HEK293 (cell line): ENCODE measurements around the gene PTDSS2.
"Not testable (repeated sequence)": the region's sequence is repeated elsewhere in the genome, so short reads cannot be mapped to it uniquely, and the experiment has no call there.

Source experiments
- CTCF ChIP-seq: fragments of 450-650 bp; formaldehyde crosslinking; IDR thresholded peaks from 2 replicates; pipeline ENCODE4 v1.5.1; 2016; ENCODE audit warnings: missing biosample characterization, missing genetic modification characterization
- EGR2 ChIP-seq: fragments of 450-650 bp; formaldehyde crosslinking; IDR thresholded peaks from 2 replicates; pipeline ENCODE4 v1.5.1; 2016; ENCODE audit warnings: low read depth, missing biosample characterization, missing genetic modification characterization
- ZNF274 ChIP-seq, 2 experiments: fragments of 200-500 bp in 1 of 2; fragments of 450-650 bp in 1 of 2; sonication (Bioruptor generic) in 1 of 2; formaldehyde crosslinking in 1 of 2; IDR thresholded peaks; 2 replicates each; pipeline versions ENCODE4 v1.5.1 to v1.6.1; 2014 to 2016; ENCODE audit warnings: borderline replicate concordance in 1 of 2, inconsistent platforms in 1 of 2, low read length in 1 of 2, missing biosample characterization in 1 of 2, missing genetic modification characterization in 1 of 2
- ZNF416 ChIP-seq: fragments of 450-650 bp; formaldehyde crosslinking; IDR thresholded peaks from 2 replicates; pipeline ENCODE4 v1.5.1; 2016; ENCODE audit warnings: missing biosample characterization, missing genetic modification characterization
- ZNF488 ChIP-seq: fragments of 450-650 bp; formaldehyde crosslinking; IDR thresholded peaks from 2 replicates; pipeline ENCODE4 v1.5.1; 2016; ENCODE audit warnings: missing biosample characterization, missing genetic modification characterization
- ZNF837 ChIP-seq: fragments of 450-650 bp; formaldehyde crosslinking; IDR thresholded peaks from 2 replicates; pipeline ENCODE4 v1.5.1; 2016; ENCODE audit warnings: missing biosample characterization, missing genetic modification characterization
- TF ChIP-seq, protein P1 (sequence below): fragments of 450-650 bp; formaldehyde crosslinking; IDR thresholded peaks from 2 replicates; pipeline ENCODE4 v1.5.1; 2016; ENCODE audit warnings: missing biosample characterization, missing genetic modification characterization
- TF ChIP-seq, protein P2 (sequence below): sonication (generic); formaldehyde crosslinking; IDR thresholded peaks from 2 replicates; pipeline ENCODE4 v1.8.1; 2022; ENCODE audit warnings: mild to moderate bottlenecking, moderate library complexity, missing genetic modification reagents

DNA sequence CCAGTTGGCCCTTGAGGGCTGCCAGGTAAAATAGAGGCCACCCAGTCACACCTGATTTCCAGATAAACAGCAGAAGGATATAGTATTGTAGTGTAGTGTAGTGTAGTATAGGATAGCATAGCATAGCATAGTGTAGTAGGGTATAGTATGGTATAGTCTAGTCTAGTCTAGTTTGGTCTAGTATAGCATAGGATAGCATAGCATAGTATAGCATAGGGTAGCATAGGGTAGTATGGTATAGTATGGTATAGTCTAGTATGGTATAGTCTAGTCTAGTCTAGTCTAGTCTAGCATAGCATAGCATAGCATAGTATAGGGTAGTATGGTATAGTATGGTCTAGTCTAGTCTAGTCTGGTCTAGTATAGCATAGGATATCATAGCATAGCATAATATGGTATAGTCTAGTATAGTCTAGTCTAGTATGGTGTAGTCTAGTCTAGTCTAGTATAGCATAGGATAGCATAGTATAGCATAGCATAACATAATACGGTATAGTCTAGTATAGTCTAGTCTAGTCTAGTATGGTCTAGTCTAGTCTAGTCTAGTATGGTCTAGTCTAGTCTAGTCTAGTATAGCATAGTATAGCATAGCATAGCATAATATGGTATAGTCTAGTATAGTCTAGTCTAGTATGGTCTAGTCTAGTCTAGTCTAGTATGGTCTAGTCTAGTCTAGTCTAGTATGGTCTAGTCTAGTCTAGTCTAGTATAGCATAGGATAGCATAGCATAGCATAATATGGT, 14.9 kb upstream of the PTDSS2 start:
- TF ChIP-seq, protein P1, sequence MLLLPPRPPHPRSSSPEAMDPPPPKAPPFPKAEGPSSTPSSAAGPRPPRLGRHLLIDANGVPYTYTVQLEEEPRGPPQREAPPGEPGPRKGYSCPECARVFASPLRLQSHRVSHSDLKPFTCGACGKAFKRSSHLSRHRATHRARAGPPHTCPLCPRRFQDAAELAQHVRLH (tag by site-specific recombination): not testable (repeated sequence)
- TF ChIP-seq ZNF837 (tag by site-specific recombination); CTCF (tag by site-specific recombination); ZNF416; ZNF274 (IDR thresholded peaks at IDR 0.05; ENCODE audit: low read length); ZNF274 (tag by site-specific recombination; IDR thresholded peaks at IDR 0.05; ENCODE audit: borderline replicate concordance); ZNF488; EGR2 (tag by site-specific recombination): not testable (repeated sequence)
- TF ChIP-seq, protein P2, sequence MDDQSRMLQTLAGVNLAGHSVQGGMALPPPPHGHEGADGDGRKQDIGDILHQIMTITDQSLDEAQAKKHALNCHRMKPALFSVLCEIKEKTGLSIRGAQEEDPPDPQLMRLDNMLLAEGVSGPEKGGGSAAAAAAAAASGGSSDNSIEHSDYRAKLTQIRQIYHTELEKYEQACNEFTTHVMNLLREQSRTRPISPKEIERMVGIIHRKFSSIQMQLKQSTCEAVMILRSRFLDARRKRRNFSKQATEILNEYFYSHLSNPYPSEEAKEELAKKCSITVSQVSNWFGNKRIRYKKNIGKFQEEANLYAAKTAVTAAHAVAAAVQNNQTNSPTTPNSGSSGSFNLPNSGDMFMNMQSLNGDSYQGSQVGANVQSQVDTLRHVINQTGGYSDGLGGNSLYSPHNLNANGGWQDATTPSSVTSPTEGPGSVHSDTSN: not testable (repeated sequence)
